Ishikawa (cell line): ENCODE data around the gene DERA.

Source experiments
- CEBPB ChIP-seq: IDR thresholded peaks from 2 replicates; pipeline ENCODE4 v1.6.1; 2012
- CREB1 ChIP-seq: IDR thresholded peaks from 2 replicates; pipeline ENCODE4 v1.6.1; 2012; ENCODE audit warnings: low read depth
- EGR1 ChIP-seq: IDR thresholded peaks from 2 replicates; pipeline ENCODE4 v1.6.1; 2012
- EP300 ChIP-seq: IDR thresholded peaks from 2 replicates; pipeline ENCODE4 v1.6.1; 2012; ENCODE audit warnings: borderline replicate concordance
- FOXM1 ChIP-seq: IDR thresholded peaks from 2 replicates; pipeline ENCODE4 v1.6.1; 2012; ENCODE audit warnings: low read depth, borderline replicate concordance
- RAD21 ChIP-seq: IDR thresholded peaks from 2 replicates; pipeline ENCODE4 v1.6.1; 2012; ENCODE audit warnings: low read depth
- TAF1 ChIP-seq: IDR thresholded peaks from 2 replicates; pipeline ENCODE4 v1.6.1; 2012; ENCODE audit warnings: low read depth, mild to moderate bottlenecking
- TCF12 ChIP-seq: IDR thresholded peaks from 2 replicates; pipeline ENCODE4 v1.6.1; 2012; ENCODE audit warnings: low read depth
- YY1 ChIP-seq: IDR thresholded peaks from 2 replicates; pipeline ENCODE4 v1.6.1; 2012; ENCODE audit warnings: low read depth
- ZBTB7A ChIP-seq: IDR thresholded peaks from 2 replicates; pipeline ENCODE4 v1.6.1; 2012; ENCODE audit warnings: low read depth
- TF ChIP-seq, protein P1 (sequence below): IDR thresholded peaks from 2 replicates; pipeline ENCODE4 v1.6.1; 2012; ENCODE audit warnings: low read depth, mild to moderate bottlenecking
- TF ChIP-seq, protein P2 (sequence below): IDR thresholded peaks from 2 replicates; pipeline ENCODE4 v1.6.1; 2012
- TF ChIP-seq, protein P3 (sequence below): IDR thresholded peaks from 2 replicates; pipeline ENCODE4 v1.6.1; 2012

DNA sequence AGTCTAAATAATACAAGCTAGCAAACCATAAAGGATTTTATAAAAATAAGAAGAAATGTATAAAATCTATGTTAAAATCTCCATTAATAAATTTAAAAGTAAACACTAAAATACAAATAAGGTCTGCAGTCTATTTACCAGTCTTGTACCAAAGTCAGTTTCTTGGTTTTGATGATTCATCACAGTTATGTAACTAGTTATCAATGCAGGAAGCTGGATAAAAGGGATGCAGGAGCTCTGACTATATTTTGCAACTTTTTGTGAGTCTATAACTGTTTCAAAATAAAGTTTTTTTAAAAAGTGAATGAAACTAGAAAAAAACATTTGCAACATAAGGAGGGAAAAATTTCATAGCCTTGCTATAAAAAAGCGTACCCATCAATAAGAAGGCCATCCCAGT is 151.5 kb downstream of the DERA start:
- no peak for TF ChIP-seq TCF12
- TF ChIP-seq RAD21, result no peak
- TF ChIP-seq, protein P1, sequence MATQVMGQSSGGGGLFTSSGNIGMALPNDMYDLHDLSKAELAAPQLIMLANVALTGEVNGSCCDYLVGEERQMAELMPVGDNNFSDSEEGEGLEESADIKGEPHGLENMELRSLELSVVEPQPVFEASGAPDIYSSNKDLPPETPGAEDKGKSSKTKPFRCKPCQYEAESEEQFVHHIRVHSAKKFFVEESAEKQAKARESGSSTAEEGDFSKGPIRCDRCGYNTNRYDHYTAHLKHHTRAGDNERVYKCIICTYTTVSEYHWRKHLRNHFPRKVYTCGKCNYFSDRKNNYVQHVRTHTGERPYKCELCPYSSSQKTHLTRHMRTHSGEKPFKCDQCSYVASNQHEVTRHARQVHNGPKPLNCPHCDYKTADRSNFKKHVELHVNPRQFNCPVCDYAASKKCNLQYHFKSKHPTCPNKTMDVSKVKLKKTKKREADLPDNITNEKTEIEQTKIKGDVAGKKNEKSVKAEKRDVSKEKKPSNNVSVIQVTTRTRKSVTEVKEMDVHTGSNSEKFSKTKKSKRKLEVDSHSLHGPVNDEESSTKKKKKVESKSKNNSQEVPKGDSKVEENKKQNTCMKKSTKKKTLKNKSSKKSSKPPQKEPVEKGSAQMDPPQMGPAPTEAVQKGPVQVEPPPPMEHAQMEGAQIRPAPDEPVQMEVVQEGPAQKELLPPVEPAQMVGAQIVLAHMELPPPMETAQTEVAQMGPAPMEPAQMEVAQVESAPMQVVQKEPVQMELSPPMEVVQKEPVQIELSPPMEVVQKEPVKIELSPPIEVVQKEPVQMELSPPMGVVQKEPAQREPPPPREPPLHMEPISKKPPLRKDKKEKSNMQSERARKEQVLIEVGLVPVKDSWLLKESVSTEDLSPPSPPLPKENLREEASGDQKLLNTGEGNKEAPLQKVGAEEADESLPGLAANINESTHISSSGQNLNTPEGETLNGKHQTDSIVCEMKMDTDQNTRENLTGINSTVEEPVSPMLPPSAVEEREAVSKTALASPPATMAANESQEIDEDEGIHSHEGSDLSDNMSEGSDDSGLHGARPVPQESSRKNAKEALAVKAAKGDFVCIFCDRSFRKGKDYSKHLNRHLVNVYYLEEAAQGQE, result no peak
- TF ChIP-seq ZBTB7A, result no peak
- TF ChIP-seq CREB1, result no peak
- TF ChIP-seq, protein P2, sequence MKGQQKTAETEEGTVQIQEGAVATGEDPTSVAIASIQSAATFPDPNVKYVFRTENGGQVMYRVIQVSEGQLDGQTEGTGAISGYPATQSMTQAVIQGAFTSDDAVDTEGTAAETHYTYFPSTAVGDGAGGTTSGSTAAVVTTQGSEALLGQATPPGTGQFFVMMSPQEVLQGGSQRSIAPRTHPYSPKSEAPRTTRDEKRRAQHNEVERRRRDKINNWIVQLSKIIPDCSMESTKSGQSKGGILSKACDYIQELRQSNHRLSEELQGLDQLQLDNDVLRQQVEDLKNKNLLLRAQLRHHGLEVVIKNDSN, result no peak
- no peak for TF ChIP-seq YY1
- no peak for TF ChIP-seq FOXM1
- no peak for TF ChIP-seq TAF1
- TF ChIP-seq EP300, result no peak
- no peak for TF ChIP-seq CEBPB
- no peak for TF ChIP-seq EGR1
- TF ChIP-seq, protein P3, sequence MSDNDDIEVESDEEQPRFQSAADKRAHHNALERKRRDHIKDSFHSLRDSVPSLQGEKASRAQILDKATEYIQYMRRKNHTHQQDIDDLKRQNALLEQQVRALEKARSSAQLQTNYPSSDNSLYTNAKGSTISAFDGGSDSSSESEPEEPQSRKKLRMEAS, result no peak
